Left ventricle myocardium inferior (tissue), 1 donor: Measurements from ENCODE around the gene UBE2E3. TPM values are rescaled to one million over a fixed set of nuclear protein-coding genes. Genes with fewer than 3 reads are reported as not detected.
"Not testable (repeated sequence)": the region's sequence is repeated elsewhere in the genome, so short reads cannot be mapped to it uniquely, and the experiment has no call there.

Source experiments
- DNase-seq: peaks from one replicate; pipeline ENCODE4 v3.0.0-alpha.2; 2020
- H3K27ac ChIP-seq: fragments of 200-600 bp; replicated peaks from 2 replicates; pipeline ENCODE4 v1.8.0; 2021
- H3K27me3 ChIP-seq: fragments of 200-600 bp; 2 replicates; pipeline ENCODE4 v1.8.0; 2021; ENCODE audit warnings: low read depth
- H3K36me3 ChIP-seq: fragments of 200-600 bp; 2 replicates; pipeline ENCODE4 v1.8.0; 2021
- H3K4me1 ChIP-seq: fragments of 200-600 bp; 2 replicates; pipeline ENCODE4 v1.8.0; 2021
- H3K4me3 ChIP-seq: fragments of 200-600 bp; 2 replicates; pipeline ENCODE4 v1.8.0; 2021; ENCODE audit warnings: mild to moderate bottlenecking, moderate library complexity
- H3K9me3 ChIP-seq: fragments of 200-600 bp; replicated peaks from 2 replicates; pipeline ENCODE4 v1.8.0; 2021
- CTCF ChIP-seq: fragments of 200-600 bp; IDR thresholded peaks from 2 replicates; pipeline ENCODE4 v1.8.0; 2021; ENCODE audit warnings: antibody characterized with exemption, mild to moderate bottlenecking, borderline replicate concordance
- intact Hi-C: fragments of 100-400 bp; cut with micrococcal nuclease; formaldehyde crosslinking; loops from one replicate; pipeline ENCODE4 v1.11.0; 2022
- long read RNA-seq: library from polyadenylated mRNA; unstranded; transcript quantifications from one replicate; pipeline ENCODE4 v2.0.0, GENCODE V29; 2021
- total RNA-seq: library from RNA; stranded (reverse); fragmentation: NEBNext Ultra II Directional; extraction: Animal tissue kit (Norgen Biotek cat#: 25700); gene quantifications from one replicate; pipeline ENCODE4 v1.2.1, GENCODE V29; 2021
- donor health status: DM: no; HTN: yes; CAD: no; lungs with severe emphysema.

UBE2E3 gene
- total RNA-seq: 53.5 TPM
- long read RNA-seq, transcript UBE2E3-202 (6 exons, 1,570 nt): major isoform, 83 of 99 reads
- long read RNA-seq, partial matches to known transcripts: 3 of 99 reads
- long read RNA-seq, other reads (novel, unspliced or antisense): 13 of 99 reads

GRCh38 chr2:180980106-180980942 lies at the start of gene UBE2E3:
TSS of gene UBE2E3 (plus strand) at chr2:180980605. CDS start at chr2:180982043, 1,438 bp downstream.
- intact Hi-C loops: no loop called here
- Histone ChIP-seq H3K9me3 (no peaks in the 10 kb centered on the region), H3K27me3 (no peaks in the 10 kb centered on the region), H3K27ac (peak within 1 kb of the TSS; percentile 90), H3K4me1 (peaks cover 52% of the 10 kb centered on the region), H3K4me3 (peak within 1 kb of the TSS; percentile 77), H3K36me3 (no peaks in the 10 kb centered on the region)
- TF ChIP-seq CTCF: peak; percentile 74
- peak; percentile 78 for DNase-seq

- Histone ChIP-seq H3K27me3 (no peaks in the 10 kb centered on the region), H3K27ac (no peak overlapping the region), H3K36me3 (no peaks in the 10 kb centered on the region), H3K4me1 (no peaks in the 10 kb centered on the region), H3K4me3 (no peak overlapping the region), H3K9me3 (no peaks in the 10 kb centered on the region)
- no peak for TF ChIP-seq CTCF
- DNase-seq: no peak
- intact Hi-C loops: no loop called here
These were observed 48.6 kb upstream of the UBE2E3 start for GRCh38 chr2:180931841-180932240.

GRCh38 chr2:180933332-180933731 lies 47.1 kb upstream of the UBE2E3 start:
- H3K27ac ChIP-seq: no peak overlapping the region
- no peak for DNase-seq
- no peaks in the 10 kb centered on the region for H3K27me3 ChIP-seq
- H3K4me1 ChIP-seq: no peaks in the 10 kb centered on the region
- no peaks in the 10 kb centered on the region for H3K36me3 ChIP-seq
- TF ChIP-seq CTCF: no peak
- intact Hi-C loops: no loop called here
- no peaks in the 10 kb centered on the region for H3K9me3 ChIP-seq
- H3K4me3 ChIP-seq: no peak overlapping the region

- no peak for TF ChIP-seq CTCF
- intact Hi-C loops: no loop called here
- Histone ChIP-seq H3K4me3 (no peak overlapping the region), H3K9me3 (no peaks in the 10 kb centered on the region), H3K4me1 (no peaks in the 10 kb centered on the region), H3K36me3 (no peaks in the 10 kb centered on the region), H3K27ac (no peak overlapping the region), H3K27me3 (no peaks in the 10 kb centered on the region)
- DNase-seq: no peak
These were observed 45.5 kb upstream of the UBE2E3 start for GRCh38 chr2:180934911-180935310.

GRCh38 chr2:180937480-180937879 lies 42.9 kb upstream of the UBE2E3 start:
- H3K27ac ChIP-seq, H3K9me3 ChIP-seq, intact Hi-C loops, H3K4me1 ChIP-seq, H3K36me3 ChIP-seq, H3K4me3 ChIP-seq, DNase-seq, H3K27me3 ChIP-seq: not testable (repeated sequence)

- DNase-seq: no peak
- no peak for TF ChIP-seq CTCF
- no peaks in the 10 kb centered on the region for H3K27me3 ChIP-seq
- no peak overlapping the region for H3K27ac ChIP-seq
- intact Hi-C loops: no loop called here
- H3K4me1 ChIP-seq: no peaks in the 10 kb centered on the region
- H3K9me3 ChIP-seq: no peaks in the 10 kb centered on the region
- H3K4me3 ChIP-seq: no peak overlapping the region
- no peaks in the 10 kb centered on the region for H3K36me3 ChIP-seq
These were observed 42.0 kb upstream of the UBE2E3 start for GRCh38 chr2:180938451-180938850.
